Tibial artery (tissue), 4 donors: ENCODE measurements around the gene NEDD8.

Source experiments
- DNase-seq, 2 donors: peaks; one replicate each; pipeline ENCODE4 v3.0.0-alpha.2; 2019
- H3K27ac ChIP-seq, 2 donors: fragments of 200-600 bp; sonication (generic) in 1 of 2; 1 replicate in 1 of 2; 2 replicates in 1 of 2; pipeline ENCODE4 v1.5.1; 2018 to 2019; ENCODE audit warnings: mild to moderate bottlenecking in 1 of 2
- H3K27me3 ChIP-seq, 2 donors: fragments of 200-600 bp; sonication (generic) in 1 of 2; one replicate each; pipeline versions ENCODE4 v1.5.1 to v1.6.0; 2016 to 2019
- H3K36me3 ChIP-seq, 3 donors: fragments of 200-600 bp; sonication (generic) in 2 of 3; one replicate each; pipeline ENCODE4 v1.5.1; 2016 to 2019; ENCODE audit warnings: mild to moderate bottlenecking in 2 of 3
- H3K4me1 ChIP-seq, 4 donors: fragments of 200-600 bp; sonication (generic) in 2 of 4; 1 replicate in 3 of 4; 2 replicates in 1 of 4; pipeline ENCODE4 v1.5.1; 2016 to 2019
- H3K4me3 ChIP-seq, 2 donors: fragments of 200-600 bp; sonication (generic) in 1 of 2; 1 replicate in 1 of 2; 2 replicates in 1 of 2; pipeline ENCODE4 v1.5.1; 2018 to 2019; ENCODE audit warnings: mild to moderate bottlenecking in 2 of 2
- H3K9me3 ChIP-seq, 3 donors: fragments of 200-600 bp; sonication (generic) in 1 of 3; one replicate each; pipeline ENCODE4 v1.5.1; 2016 to 2019
- intact Hi-C: fragments of 100-400 bp; cut with DNase I; formaldehyde crosslinking; loops from one replicate; pipeline ENCODE4 v1.15.0; 2023; ENCODE audit warnings: low total_unique reads
- TF ChIP-seq, protein P1 (sequence below), 2 experiments: fragments of 200-600 bp in 1 of 2; fragments of 450-650 bp in 1 of 2; IDR thresholded peaks; one replicate each; pipeline ENCODE4 v1.5.1; 2017 to 2019; ENCODE audit warnings: antibody characterized with exemption in 2 of 2, mild to moderate bottlenecking in 1 of 2, moderate library complexity in 1 of 2

Gene NEDD8

DNA sequence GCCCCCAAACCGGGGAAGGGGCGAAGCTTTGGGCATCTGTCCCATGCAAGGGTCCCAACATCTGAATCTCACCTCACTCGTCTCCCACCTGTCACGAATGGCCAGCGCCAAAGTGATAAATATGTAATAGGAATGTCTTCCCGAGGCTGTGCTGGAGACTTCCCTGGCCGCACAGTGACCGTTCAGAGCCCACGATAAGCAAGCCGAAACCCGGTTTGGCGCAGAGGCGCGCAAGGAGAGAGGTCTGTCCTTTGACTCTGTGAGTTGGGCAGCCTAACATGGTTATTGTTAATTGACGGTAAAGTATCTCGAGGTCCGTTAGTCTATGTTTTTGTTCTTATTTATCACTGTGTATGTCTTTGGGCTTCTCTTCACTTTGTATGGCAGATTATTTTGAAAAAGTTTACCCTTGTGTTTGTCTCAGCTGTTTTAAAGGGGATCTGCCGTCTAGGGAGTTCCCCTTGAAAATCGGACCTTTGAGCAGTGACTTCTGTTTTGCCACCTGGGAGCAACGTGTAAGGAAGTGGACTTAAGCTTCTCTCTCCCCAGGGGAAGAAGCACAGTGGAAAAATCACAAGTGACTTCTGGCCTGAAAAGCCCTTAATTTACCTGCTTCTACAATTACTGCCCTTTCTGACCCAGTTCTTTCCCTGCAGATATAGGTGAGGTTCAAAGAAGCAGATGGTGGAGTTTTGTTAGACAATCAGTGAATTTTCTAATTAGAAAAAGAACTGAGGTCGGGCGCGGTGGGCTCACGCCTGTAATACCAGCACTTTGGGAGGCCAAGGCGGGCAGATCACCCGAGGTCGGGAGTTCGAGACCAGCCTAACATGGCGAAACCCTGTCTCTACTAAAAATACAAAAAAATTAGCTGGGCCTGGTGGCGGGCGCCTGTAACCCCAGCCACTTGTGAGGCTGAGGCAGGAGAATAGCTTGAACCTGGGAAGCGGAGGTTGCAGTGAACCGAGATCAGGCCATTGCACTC is 35.8 kb downstream of the NEDD8 start:
- H3K27me3 ChIP-seq, result no peaks in the 10 kb centered on the region
- TF ChIP-seq, protein P1, sequence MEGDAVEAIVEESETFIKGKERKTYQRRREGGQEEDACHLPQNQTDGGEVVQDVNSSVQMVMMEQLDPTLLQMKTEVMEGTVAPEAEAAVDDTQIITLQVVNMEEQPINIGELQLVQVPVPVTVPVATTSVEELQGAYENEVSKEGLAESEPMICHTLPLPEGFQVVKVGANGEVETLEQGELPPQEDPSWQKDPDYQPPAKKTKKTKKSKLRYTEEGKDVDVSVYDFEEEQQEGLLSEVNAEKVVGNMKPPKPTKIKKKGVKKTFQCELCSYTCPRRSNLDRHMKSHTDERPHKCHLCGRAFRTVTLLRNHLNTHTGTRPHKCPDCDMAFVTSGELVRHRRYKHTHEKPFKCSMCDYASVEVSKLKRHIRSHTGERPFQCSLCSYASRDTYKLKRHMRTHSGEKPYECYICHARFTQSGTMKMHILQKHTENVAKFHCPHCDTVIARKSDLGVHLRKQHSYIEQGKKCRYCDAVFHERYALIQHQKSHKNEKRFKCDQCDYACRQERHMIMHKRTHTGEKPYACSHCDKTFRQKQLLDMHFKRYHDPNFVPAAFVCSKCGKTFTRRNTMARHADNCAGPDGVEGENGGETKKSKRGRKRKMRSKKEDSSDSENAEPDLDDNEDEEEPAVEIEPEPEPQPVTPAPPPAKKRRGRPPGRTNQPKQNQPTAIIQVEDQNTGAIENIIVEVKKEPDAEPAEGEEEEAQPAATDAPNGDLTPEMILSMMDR (IDR thresholded peaks at IDR 0.05), result no peak
- no peaks in the 10 kb centered on the region for H3K9me3 ChIP-seq
- H3K36me3 ChIP-seq, result peaks cover 12 to 22% (median 21%) of the 10 kb centered on the region in 3 donors
- no peak for DNase-seq
- intact Hi-C loops, result no loop called here
- H3K27ac ChIP-seq, result peak overlapping the region; percentile 94 to 98
- peaks cover 0 to 30% (median 26%) of the 10 kb centered on the region in 4 donors for H3K4me1 ChIP-seq
- H3K4me3 ChIP-seq, result peak overlapping the region; percentile 79 to 84

GRCh38 chr14:24195186-24196070 is 36.7 kb downstream of the NEDD8 start, which contains the start of gene TM9SF1:
Gene TM9SF1 (minus strand): TSS chr14:24195441. CDS start chr14:24195019, 422 bp downstream.
- Histone ChIP-seq H3K4me1 (peaks cover 0 to 30% (median 26%) of the 10 kb centered on the region in 4 donors), H3K27ac (peak within 1 kb of the TSS; percentile 94 to 98), H3K9me3 (no peaks in the 10 kb centered on the region), H3K27me3 (no peaks in the 10 kb centered on the region), H3K36me3 (peaks cover 12 to 25% (median 17%) of the 10 kb centered on the region in 3 donors), H3K4me3 (peak within 1 kb of the TSS; percentile 79 to 84)
- DNase-seq, result peak; percentile 85 to 93
- TF ChIP-seq, protein P1 (IDR thresholded peaks at IDR 0.05), result no peak
- intact Hi-C loops, result no loop called here

DNA sequence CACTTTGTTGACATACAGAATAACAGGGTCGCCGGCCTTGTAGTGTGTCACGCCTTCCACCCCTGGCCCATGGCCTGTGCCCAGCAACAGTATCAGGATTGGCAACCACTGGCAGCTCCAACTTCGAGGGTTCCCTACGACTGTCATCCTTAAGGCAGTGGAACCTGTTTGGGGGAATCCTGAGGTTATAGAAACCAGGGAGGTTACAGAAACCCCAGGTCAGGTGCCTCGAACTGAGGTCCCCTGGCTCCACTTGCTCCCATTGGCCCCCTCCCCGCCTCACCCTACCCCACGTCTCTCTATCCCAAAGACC is 37.3 kb downstream of the NEDD8 start:
- H3K27me3 ChIP-seq, result no peaks in the 10 kb centered on the region
- no peaks in the 10 kb centered on the region for H3K9me3 ChIP-seq
- H3K36me3 ChIP-seq, result peaks cover 12 to 31% (median 22%) of the 10 kb centered on the region in 3 donors
- H3K4me3 ChIP-seq, result peak overlapping the region; percentile 79 to 84
- intact Hi-C loops, result no loop called here
- peak overlapping the region; percentile 94 to 98 for H3K27ac ChIP-seq
- DNase-seq, result no peak
- TF ChIP-seq, protein P1 (IDR thresholded peaks at IDR 0.05), result no peak
- peaks cover 0 to 30% (median 26%) of the 10 kb centered on the region in 4 donors for H3K4me1 ChIP-seq

DNA sequence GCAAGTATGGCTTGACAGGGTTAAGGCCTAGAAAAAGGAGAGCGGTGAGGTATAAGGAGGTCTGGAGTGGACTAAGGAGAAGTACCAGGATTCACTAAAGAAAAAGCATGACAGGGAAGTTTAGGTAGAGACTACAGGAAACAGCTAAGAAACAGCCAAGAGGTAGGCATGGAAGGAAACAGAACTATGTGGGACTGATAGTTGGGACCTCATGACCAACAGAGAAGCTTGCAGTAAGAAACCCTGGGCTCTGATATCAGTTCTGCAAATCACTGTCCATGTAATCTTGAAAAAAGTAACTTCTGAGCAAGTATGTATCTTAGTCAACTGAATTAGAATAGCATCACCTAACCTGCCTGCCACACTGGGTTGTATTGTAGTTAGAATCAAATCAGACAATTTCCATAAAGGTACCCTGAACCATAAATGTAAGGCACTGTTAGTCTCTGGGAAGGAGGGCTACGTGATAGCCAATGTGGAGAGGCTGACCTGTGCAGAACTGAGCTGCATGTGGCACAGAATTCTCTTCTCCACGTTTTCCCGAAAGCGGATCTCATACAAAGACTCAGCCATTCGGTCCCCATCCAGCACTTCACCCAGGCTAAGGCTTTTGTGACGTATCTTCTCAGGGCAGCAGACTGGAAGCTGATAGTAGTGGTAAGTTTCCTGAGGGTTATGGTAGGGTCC is 37.8 kb downstream of the NEDD8 start:
- TF ChIP-seq, protein P1 (IDR thresholded peaks at IDR 0.05), result no peak
- no peak for DNase-seq
- Histone ChIP-seq H3K27me3 (no peaks in the 10 kb centered on the region), H3K4me3 (peak overlapping the region; percentile 79 to 84), H3K27ac (peak overlapping the region; percentile 94 to 98), H3K4me1 (peaks cover 0 to 32% (median 28%) of the 10 kb centered on the region in 4 donors), H3K36me3 (peaks cover 12 to 36% (median 22%) of the 10 kb centered on the region in 3 donors), H3K9me3 (no peaks in the 10 kb centered on the region)
- intact Hi-C loops, result no loop called here

DNA sequence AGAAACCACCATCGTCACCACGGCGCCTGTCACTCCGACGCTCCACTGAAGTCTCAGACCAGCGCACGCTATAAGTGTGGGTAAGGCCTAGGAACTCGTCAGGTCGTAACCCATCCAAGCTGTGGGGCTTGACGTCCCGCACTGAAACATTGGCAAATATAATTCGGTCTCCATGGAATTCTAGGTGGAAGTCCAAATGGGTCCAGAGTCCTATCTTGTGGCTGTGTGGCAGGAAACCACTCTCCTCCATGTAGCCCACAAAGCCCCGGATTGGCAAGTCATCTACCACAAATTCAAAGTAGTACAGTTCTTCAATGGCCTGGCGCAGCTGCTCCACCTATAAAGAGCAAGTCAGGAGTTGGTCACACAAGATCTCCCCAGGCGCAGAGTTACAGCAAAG is 39.2 kb downstream of the NEDD8 start:
- DNase-seq, result no peak
- Histone ChIP-seq H3K27ac (no peak overlapping the region), H3K27me3 (no peaks in the 10 kb centered on the region), H3K4me3 (no peak overlapping the region), H3K9me3 (no peaks in the 10 kb centered on the region), H3K4me1 (peaks cover 0 to 43% (median 35%) of the 10 kb centered on the region in 4 donors), H3K36me3 (peaks cover 12 to 36% (median 22%) of the 10 kb centered on the region in 3 donors)
- TF ChIP-seq, protein P1 (IDR thresholded peaks at IDR 0.05), result no peak
- intact Hi-C loops, result no loop called here
